Measurements from ENCODE around the gene PTPRD.

Gene PTPRD

GRCh38 chr9:10045598-10045997 lies 567.2 kb downstream of the PTPRD start:
- DNase-seq = no peak

GRCh38 chr9:10041726-10042229 lies 571.0 kb downstream of the PTPRD start:
- DNase-seq = no peak

- DNase-seq = no peak
Observed at GRCh38 chr9:10036095-10036494, 576.7 kb downstream of the PTPRD start.

- no peak for DNase-seq
Observed at GRCh38 chr9:10032166-10032565, 580.6 kb downstream of the PTPRD start.

- DNase-seq = no peak
Observed at GRCh38 chr9:10026443-10026984, 586.3 kb downstream of the PTPRD start.

- no peak for DNase-seq
Observed at GRCh38 chr9:10015755-10016154, 597.0 kb downstream of the PTPRD start.

- no peak for DNase-seq
Observed at GRCh38 chr9:10014889-10015288, 597.9 kb downstream of the PTPRD start.

- DNase-seq = no peak
Observed at GRCh38 chr9:10009401-10009800, 603.4 kb downstream of the PTPRD start.

GRCh38 chr9:10008101-10008799 lies 604.6 kb downstream of the PTPRD start:
- no peak for DNase-seq

GRCh38 chr9:10007356-10007755 lies 605.4 kb downstream of the PTPRD start:
- no peak for DNase-seq

- no peak for DNase-seq
Observed at GRCh38 chr9:10005206-10005605, 607.6 kb downstream of the PTPRD start.

- no peak for DNase-seq
Observed at GRCh38 chr9:10003047-10003446, 609.8 kb downstream of the PTPRD start.

GRCh38 chr9:10000669-10001068 lies 612.1 kb downstream of the PTPRD start:
- DNase-seq = no peak

GRCh38 chr9:9998491-9999287 lies 614.1 kb downstream of the PTPRD start:
- no peak for DNase-seq

GRCh38 chr9:9997585-9997984 lies 615.2 kb downstream of the PTPRD start:
- DNase-seq = no peak

GRCh38 chr9:9996259-9996658 lies 616.5 kb downstream of the PTPRD start:
- no peak for DNase-seq

- no peak for DNase-seq
Observed at GRCh38 chr9:9992936-9993335, 619.9 kb downstream of the PTPRD start.

- no peak for DNase-seq
Observed at GRCh38 chr9:9973062-9973461, 639.7 kb downstream of the PTPRD start.

- DNase-seq = no peak
Observed at GRCh38 chr9:9970514-9970913, 642.3 kb downstream of the PTPRD start.

- DNase-seq = no peak
Observed at GRCh38 chr9:9963841-9964240, 649.0 kb downstream of the PTPRD start.

GRCh38 chr9:9961934-9962333 lies 650.9 kb downstream of the PTPRD start:
- DNase-seq = no peak

- no peak for DNase-seq
Observed at GRCh38 chr9:9961487-9961886, 651.3 kb downstream of the PTPRD start.

GRCh38 chr9:9951556-9952160 lies 661.1 kb downstream of the PTPRD start:
- no peak for DNase-seq

GRCh38 chr9:9950813-9951212 lies 662.0 kb downstream of the PTPRD start:
- no peak for DNase-seq
